ENCODE data around the gene ZNF697. TPM values are rescaled to one million over a fixed set of nuclear protein-coding genes. Genes with fewer than 3 reads are reported as not detected.

ZNF697 gene
- total RNA-seq, 1 experiment from 2014 or later, result 4.8 TPM

- Histone ChIP-seq H3K4me3 (ENCODE audit: low read depth, low read length, poor library complexity, severe bottlenecking) (no peak overlapping the region), H3K36me3 (ENCODE audit: insufficient read depth, low read length, poor library complexity, severe bottlenecking) (no peaks in the 10 kb centered on the region), H3K9me3 (ENCODE audit: low read depth, low read length, poor library complexity, severe bottlenecking) (no peaks in the 10 kb centered on the region), H3K27me3 (replicated peaks; ENCODE audit: insufficient read depth, low read depth, low read length, poor library complexity) (no peaks in the 10 kb centered on the region), H3K27ac (ENCODE audit: low read depth, low read length, poor library complexity, severe bottlenecking) (no peak overlapping the region), H3K4me1 (ENCODE audit: insufficient read depth, low read length, poor library complexity, severe bottlenecking) (no peaks in the 10 kb centered on the region)
- no peak for DNase-seq (ENCODE audit: low spot score)
- TF ChIP-seq EZH2 (IDR thresholded peaks at IDR 0.05; ENCODE audit: borderline replicate concordance, low read depth, low read length, poor library complexity, severe bottlenecking), result no peak
- TF ChIP-seq CTCF (conservative IDR thresholded peaks at IDR 0.05; ENCODE audit: low read depth, low read length), result no peak
- no TSS peak for BruUV-seq (replicated peaks)
- CTCF ChIA-PET, result no interaction called here
- POLR2A ChIA-PET (ENCODE audit: low non-redundant PET), result no interaction called here
- intact Hi-C loops (cut with micrococcal nuclease; ENCODE audit: unreplicated experiment), result no loop called here
Measured at GRCh38 chr1:119595606-119596005, 52.5 kb downstream of the ZNF697 start.

GRCh38 chr1:119595168-119595567, 52.9 kb downstream of the ZNF697 start:
- POLR2A ChIA-PET (ENCODE audit: low non-redundant PET), result no interaction called here
- CTCF ChIA-PET, result no interaction called here
- Histone ChIP-seq H3K27ac (ENCODE audit: low read depth, low read length, poor library complexity, severe bottlenecking) (no peak overlapping the region), H3K4me3 (ENCODE audit: low read depth, low read length, poor library complexity, severe bottlenecking) (no peak overlapping the region), H3K27me3 (replicated peaks; ENCODE audit: insufficient read depth, low read depth, low read length, poor library complexity) (no peaks in the 10 kb centered on the region), H3K36me3 (ENCODE audit: insufficient read depth, low read length, poor library complexity, severe bottlenecking) (no peaks in the 10 kb centered on the region), H3K4me1 (ENCODE audit: insufficient read depth, low read length, poor library complexity, severe bottlenecking) (no peaks in the 10 kb centered on the region), H3K9me3 (ENCODE audit: low read depth, low read length, poor library complexity, severe bottlenecking) (no peaks in the 10 kb centered on the region)
- TF ChIP-seq CTCF (conservative IDR thresholded peaks at IDR 0.05; ENCODE audit: low read depth, low read length) (no peak), EZH2 (IDR thresholded peaks at IDR 0.05; ENCODE audit: borderline replicate concordance, low read depth, low read length, poor library complexity, severe bottlenecking) (no peak)
- no TSS peak for BruUV-seq (replicated peaks)
- intact Hi-C loops (cut with micrococcal nuclease; ENCODE audit: unreplicated experiment), result no loop called here
- DNase-seq (ENCODE audit: low spot score), result no peak

GRCh38 chr1:119594376-119594775, 53.7 kb downstream of the ZNF697 start:
- H3K4me3 ChIP-seq (ENCODE audit: low read depth, low read length, poor library complexity, severe bottlenecking), result no peak overlapping the region
- no peaks in the 10 kb centered on the region for H3K4me1 ChIP-seq (ENCODE audit: insufficient read depth, low read length, poor library complexity, severe bottlenecking)
- ChIA-PET POLR2A (ENCODE audit: low non-redundant PET) (no interaction called here), CTCF (no interaction called here)
- intact Hi-C loops (cut with micrococcal nuclease; ENCODE audit: unreplicated experiment), result no loop called here
- H3K9me3 ChIP-seq (ENCODE audit: low read depth, low read length, poor library complexity, severe bottlenecking), result no peaks in the 10 kb centered on the region
- TF ChIP-seq CTCF (conservative IDR thresholded peaks at IDR 0.05; ENCODE audit: low read depth, low read length), result no peak
- TF ChIP-seq EZH2 (IDR thresholded peaks at IDR 0.05; ENCODE audit: borderline replicate concordance, low read depth, low read length, poor library complexity, severe bottlenecking), result no peak
- H3K27ac ChIP-seq (ENCODE audit: low read depth, low read length, poor library complexity, severe bottlenecking), result no peak overlapping the region
- H3K27me3 ChIP-seq (replicated peaks; ENCODE audit: insufficient read depth, low read depth, low read length, poor library complexity), result no peaks in the 10 kb centered on the region
- BruUV-seq (replicated peaks), result no TSS peak
- DNase-seq (ENCODE audit: low spot score), result no peak
- H3K36me3 ChIP-seq (ENCODE audit: insufficient read depth, low read length, poor library complexity, severe bottlenecking), result no peaks in the 10 kb centered on the region

Data from A673 (cell line).